ENCODE data around the gene CYB5B.

Gene CYB5B

GRCh38 chr16:69478685-69479084 lies 54.3 kb downstream of the CYB5B start:
- no peak overlapping the region for H3K27ac ChIP-seq (ENCODE audit: low read length)
- no peaks in the 10 kb centered on the region for H3K9me3 ChIP-seq (ENCODE audit: control insufficient read depth, low read depth, low read length)
- no peaks in the 10 kb centered on the region for H3K36me3 ChIP-seq (ENCODE audit: control insufficient read depth, low read depth, low read length)
- no peaks in the 10 kb centered on the region for H3K4me1 ChIP-seq (ENCODE audit: control insufficient read depth, low read depth, low read length)
- H3K27me3 ChIP-seq (ENCODE audit: control insufficient read depth, insufficient read depth, low read length) = no peaks in the 10 kb centered on the region
- no peak overlapping the region for H3K4me3 ChIP-seq (ENCODE audit: low read length)
- no peak overlapping the region for H3K9ac ChIP-seq (ENCODE audit: low read length)

- Histone ChIP-seq H3K9ac (ENCODE audit: low read length) (no peak overlapping the region), H3K27ac (ENCODE audit: low read length) (no peak overlapping the region), H3K4me3 (ENCODE audit: low read length) (no peak overlapping the region), H3K36me3 (ENCODE audit: control insufficient read depth, low read depth, low read length) (no peaks in the 10 kb centered on the region), H3K4me1 (ENCODE audit: control insufficient read depth, low read depth, low read length) (no peaks in the 10 kb centered on the region), H3K9me3 (ENCODE audit: control insufficient read depth, low read depth, low read length) (no peaks in the 10 kb centered on the region), H3K27me3 (ENCODE audit: control insufficient read depth, insufficient read depth, low read length) (no peaks in the 10 kb centered on the region)
These were observed 55.4 kb downstream of the CYB5B start for GRCh38 chr16:69479775-69480174.

- no peaks in the 10 kb centered on the region for H3K36me3 ChIP-seq (ENCODE audit: control insufficient read depth, low read depth, low read length)
- no peak overlapping the region for H3K27ac ChIP-seq (ENCODE audit: low read length)
- no peak overlapping the region for H3K4me3 ChIP-seq (ENCODE audit: low read length)
- H3K9ac ChIP-seq (ENCODE audit: low read length) = no peak overlapping the region
- no peaks in the 10 kb centered on the region for H3K4me1 ChIP-seq (ENCODE audit: control insufficient read depth, low read depth, low read length)
- no peaks in the 10 kb centered on the region for H3K27me3 ChIP-seq (ENCODE audit: control insufficient read depth, insufficient read depth, low read length)
- H3K9me3 ChIP-seq (ENCODE audit: control insufficient read depth, low read depth, low read length) = no peaks in the 10 kb centered on the region
These were observed 57.5 kb downstream of the CYB5B start for GRCh38 chr16:69481901-69482341.

- Histone ChIP-seq H3K4me1 (ENCODE audit: control insufficient read depth, low read depth, low read length) (no peaks in the 10 kb centered on the region), H3K4me3 (ENCODE audit: low read length) (no peak overlapping the region), H3K27ac (ENCODE audit: low read length) (no peak overlapping the region)
These were observed 58.1 kb downstream of the CYB5B start for GRCh38 chr16:69482410-69482991.

GRCh38 chr16:69483611-69484010 lies 59.2 kb downstream of the CYB5B start:
- Histone ChIP-seq H3K9me3 (ENCODE audit: control insufficient read depth, low read depth, low read length) (no peaks in the 10 kb centered on the region), H3K36me3 (ENCODE audit: control insufficient read depth, low read depth, low read length) (no peaks in the 10 kb centered on the region), H3K27ac (ENCODE audit: low read length) (no peak overlapping the region), H3K4me3 (ENCODE audit: low read length) (no peak overlapping the region), H3K27me3 (ENCODE audit: control insufficient read depth, insufficient read depth, low read length) (no peaks in the 10 kb centered on the region), H3K4me1 (ENCODE audit: control insufficient read depth, low read depth, low read length) (no peaks in the 10 kb centered on the region), H3K9ac (ENCODE audit: low read length) (no peak overlapping the region)

More at GRCh38 chr16:69482410-69482991, 58.1 kb downstream of the CYB5B start:
- no peak overlapping the region for H3K9ac ChIP-seq (ENCODE audit: low read length)
- no peaks in the 10 kb centered on the region for H3K9me3 ChIP-seq (ENCODE audit: control insufficient read depth, low read depth, low read length)
- no peaks in the 10 kb centered on the region for H3K36me3 ChIP-seq (ENCODE audit: control insufficient read depth, low read depth, low read length)
- no peaks in the 10 kb centered on the region for H3K27me3 ChIP-seq (ENCODE audit: control insufficient read depth, insufficient read depth, low read length)

GRCh38 chr16:69485361-69485760 lies 60.9 kb downstream of the CYB5B start:
- no peaks in the 10 kb centered on the region for H3K4me1 ChIP-seq (ENCODE audit: control insufficient read depth, low read depth, low read length)
- H3K4me3 ChIP-seq (ENCODE audit: low read length) = no peak overlapping the region
- no peak overlapping the region for H3K27ac ChIP-seq (ENCODE audit: low read length)
- no peaks in the 10 kb centered on the region for H3K36me3 ChIP-seq (ENCODE audit: control insufficient read depth, low read depth, low read length)
- H3K9ac ChIP-seq (ENCODE audit: low read length) = no peak overlapping the region
- no peaks in the 10 kb centered on the region for H3K27me3 ChIP-seq (ENCODE audit: control insufficient read depth, insufficient read depth, low read length)
- H3K9me3 ChIP-seq (ENCODE audit: control insufficient read depth, low read depth, low read length) = no peaks in the 10 kb centered on the region

GRCh38 chr16:69485816-69486215 lies 61.4 kb downstream of the CYB5B start:
- no peaks in the 10 kb centered on the region for H3K27me3 ChIP-seq (ENCODE audit: control insufficient read depth, insufficient read depth, low read length)
- no peaks in the 10 kb centered on the region for H3K4me1 ChIP-seq (ENCODE audit: control insufficient read depth, low read depth, low read length)
- no peak overlapping the region for H3K4me3 ChIP-seq (ENCODE audit: low read length)
- H3K9me3 ChIP-seq (ENCODE audit: control insufficient read depth, low read depth, low read length) = no peaks in the 10 kb centered on the region
- H3K9ac ChIP-seq (ENCODE audit: low read length) = no peak overlapping the region
- no peak overlapping the region for H3K27ac ChIP-seq (ENCODE audit: low read length)
- no peaks in the 10 kb centered on the region for H3K36me3 ChIP-seq (ENCODE audit: control insufficient read depth, low read depth, low read length)

GRCh38 chr16:69486272-69486671 lies 61.9 kb downstream of the CYB5B start:
- no peaks in the 10 kb centered on the region for H3K27me3 ChIP-seq (ENCODE audit: control insufficient read depth, insufficient read depth, low read length)
- no peaks in the 10 kb centered on the region for H3K9me3 ChIP-seq (ENCODE audit: control insufficient read depth, low read depth, low read length)
- H3K9ac ChIP-seq (ENCODE audit: low read length) = no peak overlapping the region
- no peaks in the 10 kb centered on the region for H3K4me1 ChIP-seq (ENCODE audit: control insufficient read depth, low read depth, low read length)
- no peak overlapping the region for H3K4me3 ChIP-seq (ENCODE audit: low read length)
- no peaks in the 10 kb centered on the region for H3K36me3 ChIP-seq (ENCODE audit: control insufficient read depth, low read depth, low read length)
- no peak overlapping the region for H3K27ac ChIP-seq (ENCODE audit: low read length)

GRCh38 chr16:69486724-69487123 lies 62.3 kb downstream of the CYB5B start:
- Histone ChIP-seq H3K4me1 (ENCODE audit: control insufficient read depth, low read depth, low read length) (no peaks in the 10 kb centered on the region), H3K9ac (ENCODE audit: low read length) (no peak overlapping the region), H3K36me3 (ENCODE audit: control insufficient read depth, low read depth, low read length) (no peaks in the 10 kb centered on the region), H3K27ac (ENCODE audit: low read length) (no peak overlapping the region), H3K27me3 (ENCODE audit: control insufficient read depth, insufficient read depth, low read length) (no peaks in the 10 kb centered on the region), H3K4me3 (ENCODE audit: low read length) (no peak overlapping the region), H3K9me3 (ENCODE audit: control insufficient read depth, low read depth, low read length) (no peaks in the 10 kb centered on the region)

- H3K27me3 ChIP-seq (ENCODE audit: control insufficient read depth, insufficient read depth, low read length) = no peaks in the 10 kb centered on the region
- H3K4me1 ChIP-seq (ENCODE audit: control insufficient read depth, low read depth, low read length) = no peaks in the 10 kb centered on the region
- H3K4me3 ChIP-seq (ENCODE audit: low read length) = no peak overlapping the region
- no peak overlapping the region for H3K9ac ChIP-seq (ENCODE audit: low read length)
- no peak overlapping the region for H3K27ac ChIP-seq (ENCODE audit: low read length)
- no peaks in the 10 kb centered on the region for H3K9me3 ChIP-seq (ENCODE audit: control insufficient read depth, low read depth, low read length)
- H3K36me3 ChIP-seq (ENCODE audit: control insufficient read depth, low read depth, low read length) = no peaks in the 10 kb centered on the region
These were observed 66.4 kb downstream of the CYB5B start for GRCh38 chr16:69490707-69491324.

GRCh38 chr16:69494991-69495392 lies 70.6 kb downstream of the CYB5B start:
- Histone ChIP-seq H3K4me1 (ENCODE audit: control insufficient read depth, low read depth, low read length) (no peaks in the 10 kb centered on the region), H3K4me3 (ENCODE audit: low read length) (no peak overlapping the region), H3K27ac (ENCODE audit: low read length) (no peak overlapping the region), H3K9me3 (ENCODE audit: control insufficient read depth, low read depth, low read length) (no peaks in the 10 kb centered on the region), H3K9ac (ENCODE audit: low read length) (no peak overlapping the region), H3K36me3 (ENCODE audit: control insufficient read depth, low read depth, low read length) (no peaks in the 10 kb centered on the region), H3K27me3 (ENCODE audit: control insufficient read depth, insufficient read depth, low read length) (no peaks in the 10 kb centered on the region)

- H3K4me1 ChIP-seq (ENCODE audit: control insufficient read depth, low read depth, low read length) = no peaks in the 10 kb centered on the region
- H3K9me3 ChIP-seq (ENCODE audit: control insufficient read depth, low read depth, low read length) = no peaks in the 10 kb centered on the region
- H3K4me3 ChIP-seq (ENCODE audit: low read length) = no peak overlapping the region
- no peaks in the 10 kb centered on the region for H3K27me3 ChIP-seq (ENCODE audit: control insufficient read depth, insufficient read depth, low read length)
- no peak overlapping the region for H3K27ac ChIP-seq (ENCODE audit: low read length)
- H3K9ac ChIP-seq (ENCODE audit: low read length) = no peak overlapping the region
- no peaks in the 10 kb centered on the region for H3K36me3 ChIP-seq (ENCODE audit: control insufficient read depth, low read depth, low read length)
These were observed 71.4 kb downstream of the CYB5B start for GRCh38 chr16:69495821-69496220.

All from iPS-18a (cell line).